SK-N-SH (cell line): Measurements from ENCODE around the gene CPSF3. TPM values are rescaled to one million over a fixed set of nuclear protein-coding genes. Genes with fewer than 3 reads are reported as not detected.

Experiments used
- CTCF ChIA-PET: fragments of 300-600, 350-600 bp; formaldehyde crosslinking; extraction: SDS; loops from one replicate; lab custom pipeline; 2021; lab: Yijun Ruan, JAX
- POLR2A ChIA-PET: fragments of 350-600 bp; sonication (Branson Sonifier 250); formaldehyde crosslinking; extraction: SDS; loops from one replicate; lab custom pipeline; 2020; ENCODE audit warnings: antibody characterized with exemption, inconsistent platforms; lab: Yijun Ruan, JAX
- DNase-seq: peaks from one replicate; pipeline ENCODE4 v3.0.0; 2012
- H2AFZ ChIP-seq: fragments of 200-600 bp; sonication (generic); 2 replicates; pipeline ENCODE4 v1.8.1; 2016; ENCODE audit warnings: antibody characterized with exemption, mild to moderate bottlenecking, low read depth
- H3F3A ChIP-seq: fragments of 200-600 bp; sonication (generic); replicated peaks from 2 replicates; pipeline ENCODE3; 2016; ENCODE audit warnings: antibody characterized with exemption, mild to moderate bottlenecking; ENCODE audit not compliant: insufficient read depth
- H3K27ac ChIP-seq, 2 experiments: fragments of 200-500 bp in 1 of 2; fragments of 200-600 bp in 1 of 2; sonication (Bioruptor generic) in 1 of 2; sonication (generic), shearing (Covaris generic) in 1 of 2; 2 replicates each; pipeline versions ENCODE4 v1.5.1 to v1.6.1; 2014 to 2016; ENCODE audit warnings: low read depth in 2 of 2, inconsistent platforms in 1 of 2, low read length in 1 of 2, mild to moderate bottlenecking in 1 of 2, mixed read lengths in 1 of 2
- H3K27me3 ChIP-seq: fragments of 200-600 bp; sonication (generic), shearing (Covaris generic); 2 replicates; pipeline ENCODE4 v1.6.1; 2016; ENCODE audit warnings: mixed run types; ENCODE audit not compliant: insufficient read depth
- H3K36me3 ChIP-seq, 2 experiments: fragments of 200-500 bp in 1 of 2; fragments of 200-600 bp in 1 of 2; sonication (Bioruptor generic) in 1 of 2; sonication (generic) in 1 of 2; replicated peaks in 1 of 2; 2 replicates each; pipeline versions ENCODE3 to v1.5.1; 2014 to 2016; ENCODE audit warnings: low read length in 1 of 2, mild to moderate bottlenecking in 1 of 2; ENCODE audit not compliant: insufficient read depth in 2 of 2, control insufficient read depth in 1 of 2
- H3K4me1 ChIP-seq, 2 experiments: fragments of 200-500 bp in 1 of 2; fragments of 200-600 bp in 1 of 2; sonication (Bioruptor generic) in 1 of 2; sonication (generic), shearing (Covaris generic) in 1 of 2; 2 replicates each; pipeline versions ENCODE4 v1.5.1 to v1.6.1; 2014 to 2016; ENCODE audit warnings: low read depth in 1 of 2, low read length in 1 of 2, mixed run types in 1 of 2; ENCODE audit not compliant: insufficient read depth in 2 of 2, control insufficient read depth in 1 of 2
- H3K4me2 ChIP-seq: fragments of 200-600 bp; sonication (generic), shearing (Covaris generic); 2 replicates; pipeline ENCODE4 v1.6.1; 2017; ENCODE audit warnings: mixed run types
- H3K4me3 ChIP-seq, 2 experiments: fragments of 200-500 bp in 1 of 2; fragments of 200-600 bp in 1 of 2; sonication (Bioruptor generic) in 1 of 2; sonication (generic), shearing (Covaris generic) in 1 of 2; 2 replicates each; pipeline versions ENCODE4 v1.5.1 to v1.8.1; 2014 to 2016; ENCODE audit warnings: low read depth in 2 of 2, inconsistent platforms in 1 of 2, low read length in 1 of 2, mild to moderate bottlenecking in 1 of 2, mixed read lengths in 1 of 2, moderate library complexity in 1 of 2
- H3K79me2 ChIP-seq: fragments of 200-600 bp; sonication (generic); 2 replicates; pipeline ENCODE4 v1.8.1; 2017; ENCODE audit warnings: mild to moderate bottlenecking; ENCODE audit not compliant: insufficient read depth
- H3K9ac ChIP-seq: fragments of 200-600 bp; sonication (generic); 2 replicates; pipeline ENCODE4 v1.6.1; 2017; ENCODE audit warnings: mixed run types
- H3K9me2 ChIP-seq: fragments of 200-600 bp; sonication (generic); 2 replicates; pipeline ENCODE4 v1.6.1; 2017; ENCODE audit warnings: mixed run types
- H3K9me3 ChIP-seq: fragments of 200-600 bp; sonication (generic); 2 replicates; pipeline ENCODE4 v1.6.1; 2017; ENCODE audit warnings: mixed run types, mild to moderate bottlenecking, moderate library complexity
- H4K20me1 ChIP-seq: fragments of 200-600 bp; sonication (generic); 2 replicates; pipeline ENCODE4 v1.6.1; 2017; ENCODE audit warnings: mild to moderate bottlenecking, mixed run types; ENCODE audit not compliant: insufficient read depth
- FOSL2 ChIP-seq: IDR thresholded peaks from 2 replicates; pipeline ENCODE4 v1.4.0; 2012; ENCODE audit warnings: low read depth, mild to moderate bottlenecking, moderate library complexity, borderline replicate concordance
- FOXJ3 ChIP-seq: sonication (generic); formaldehyde crosslinking; IDR thresholded peaks from 2 replicates; pipeline ENCODE4 v1.5.1; 2020; ENCODE audit warnings: mild to moderate bottlenecking, missing genetic modification reagents
- FOXM1 ChIP-seq: IDR thresholded peaks from 2 replicates; pipeline ENCODE4 v1.4.0; 2012; ENCODE audit warnings: low read depth, mild to moderate bottlenecking
- MXI1 ChIP-seq: IDR thresholded peaks from 2 replicates; pipeline ENCODE4 v1.6.1; 2012; ENCODE audit warnings: mild to moderate bottlenecking, low read depth, low read length, improper control_type of control experiment
- NRF1 ChIP-seq: IDR thresholded peaks from 2 replicates; pipeline ENCODE4 v1.6.1; 2012; ENCODE audit warnings: low read depth, mild to moderate bottlenecking, low read length
- RAD21 ChIP-seq: IDR thresholded peaks from 2 replicates; pipeline ENCODE4 v1.6.1; 2012; ENCODE audit warnings: mild to moderate bottlenecking, low read length
- RFX5 ChIP-seq: IDR thresholded peaks from 2 replicates; pipeline ENCODE4 v1.6.1; 2012; ENCODE audit warnings: mild to moderate bottlenecking, improper control_type of control experiment, low read length
- SIN3A ChIP-seq: IDR thresholded peaks from 2 replicates; pipeline ENCODE4 v1.6.1; 2012; ENCODE audit warnings: low read depth, mild to moderate bottlenecking, low read length, moderate library complexity, borderline replicate concordance
- SMC3 ChIP-seq: IDR thresholded peaks from 2 replicates; pipeline ENCODE4 v1.6.1; 2012; ENCODE audit warnings: low read depth, low read length, improper control_type of control experiment
- TCF12 ChIP-seq: IDR thresholded peaks from 2 replicates; pipeline ENCODE4 v1.4.0; 2012
- ZBTB33 ChIP-seq: IDR thresholded peaks from 2 replicates; pipeline ENCODE4 v1.4.0; 2012; ENCODE audit warnings: low read depth, borderline replicate concordance
- WGBS: methylation state at CpG from one replicate; pipeline ENCODE4 v1.1.6; 2017; ENCODE audit warnings: low lambda C conversion rate; 5-methylcytosine and 5-hydroxymethylcytosine counted together
- polyA plus RNA-seq, 3 experiments: library from polyadenylated mRNA; depleted of rRNA; stranded (reverse); fragments of >200 nt; gene quantifications; 2 replicates each; pipeline ENCODE4 v1.2.3, GENCODE V29; 2012
- TF ChIP-seq, protein P1 (sequence below): IDR thresholded peaks from 2 replicates; pipeline ENCODE4 v1.6.1; 2012; ENCODE audit warnings: mild to moderate bottlenecking, low read depth, low read length, moderate library complexity
- TF ChIP-seq, protein P2 (sequence below): IDR thresholded peaks from 2 replicates; pipeline ENCODE4 v1.4.0; 2012; ENCODE audit warnings: low read depth, borderline replicate concordance
- TF ChIP-seq, protein P3 (sequence below): fragments of 200-600 bp; sonication (generic); IDR thresholded peaks from 2 replicates; pipeline ENCODE4 v1.6.1; 2017; ENCODE audit warnings: antibody characterized with exemption, mild to moderate bottlenecking, moderate library complexity

Gene CPSF3
- polyA plus RNA-seq, 1 of the 3 experiments (the other 2 are of a cell fraction): 34.2 TPM

DNA sequence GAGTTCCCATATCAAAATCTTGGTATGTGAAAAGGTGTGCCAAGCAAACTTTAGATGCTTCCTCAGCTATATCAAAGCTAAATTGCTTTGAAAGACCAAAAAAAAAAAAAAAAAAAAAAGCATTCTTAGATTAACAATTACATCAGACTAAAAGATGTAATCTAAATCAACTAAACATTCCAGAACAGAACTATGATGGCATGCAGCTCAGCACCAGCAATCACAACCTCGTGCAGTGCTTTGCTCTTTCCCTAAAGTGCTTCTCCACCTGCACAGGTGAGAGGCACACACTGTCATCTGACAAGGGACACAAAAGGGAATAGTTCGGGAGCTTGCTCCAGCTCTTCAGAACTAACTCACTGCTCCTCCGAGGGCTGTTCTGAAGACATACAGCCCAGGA lies 94.7 kb downstream of the CPSF3 start:
- H3K4me3 ChIP-seq: no peak overlapping the region
- ChIA-PET POLR2A (no interaction called here), CTCF (interaction anchor here (1.3 to 1.5 kb wide), 3 partner anchors 12 to 38 kb away, joined by 3 to 6 read pairs (median 4); partner anchors contain the start of gene ADAM17)
- H3F3A ChIP-seq: no peaks in the 10 kb centered on the region
- H3K27me3 ChIP-seq: no peaks in the 10 kb centered on the region
- H3K4me2 ChIP-seq: no peak overlapping the region
- WGBS: 61% methylated on average over 3 of the region's 3 CpGs
- H3K9ac ChIP-seq: no peak overlapping the region
- no peaks in the 10 kb centered on the region for H3K4me1 ChIP-seq
- H3K27ac ChIP-seq: no peak overlapping the region
- no peaks in the 10 kb centered on the region for H3K9me3 ChIP-seq
- TF ChIP-seq TCF12 (no peak), FOXM1 (no peak), SIN3A (no peak), ZBTB33 (no peak), MXI1 (no peak)
- TF ChIP-seq, all 33 proteins: peak for 0
- H2AFZ ChIP-seq: no peak overlapping the region
- no peaks in the 10 kb centered on the region for H3K79me2 ChIP-seq
- H3K9me2 ChIP-seq: no peaks in the 10 kb centered on the region
- no peak for DNase-seq
- H3K36me3 ChIP-seq: peaks cover 66 to 69% of the 10 kb centered on the region in 2 experiments
- no peaks in the 10 kb centered on the region for H4K20me1 ChIP-seq

GRCh38 chr2:9518780-9519179 lies 95.3 kb downstream of the CPSF3 start:
- Histone ChIP-seq H3K4me2 (no peak overlapping the region), H3K9me2 (no peaks in the 10 kb centered on the region), H2AFZ (no peak overlapping the region), H3K9me3 (no peaks in the 10 kb centered on the region)
- ChIA-PET POLR2A (no interaction called here), CTCF (interaction anchor here (1.3 to 1.5 kb wide), 2 partner anchors 13 to 21 kb away, joined by 4 to 6 read pairs; no protein-coding TSS in a partner anchor)
- no peak for DNase-seq
- 94% methylated on average over 7 of the region's 7 CpGs for WGBS
- TF ChIP-seq RAD21 (no peak), FOSL2 (no peak), SMC3 (no peak), NRF1 (no peak), FOXJ3 (CRISPR knock-in tag) (no peak), RFX5 (no peak)
- TF ChIP-seq, protein P1, sequence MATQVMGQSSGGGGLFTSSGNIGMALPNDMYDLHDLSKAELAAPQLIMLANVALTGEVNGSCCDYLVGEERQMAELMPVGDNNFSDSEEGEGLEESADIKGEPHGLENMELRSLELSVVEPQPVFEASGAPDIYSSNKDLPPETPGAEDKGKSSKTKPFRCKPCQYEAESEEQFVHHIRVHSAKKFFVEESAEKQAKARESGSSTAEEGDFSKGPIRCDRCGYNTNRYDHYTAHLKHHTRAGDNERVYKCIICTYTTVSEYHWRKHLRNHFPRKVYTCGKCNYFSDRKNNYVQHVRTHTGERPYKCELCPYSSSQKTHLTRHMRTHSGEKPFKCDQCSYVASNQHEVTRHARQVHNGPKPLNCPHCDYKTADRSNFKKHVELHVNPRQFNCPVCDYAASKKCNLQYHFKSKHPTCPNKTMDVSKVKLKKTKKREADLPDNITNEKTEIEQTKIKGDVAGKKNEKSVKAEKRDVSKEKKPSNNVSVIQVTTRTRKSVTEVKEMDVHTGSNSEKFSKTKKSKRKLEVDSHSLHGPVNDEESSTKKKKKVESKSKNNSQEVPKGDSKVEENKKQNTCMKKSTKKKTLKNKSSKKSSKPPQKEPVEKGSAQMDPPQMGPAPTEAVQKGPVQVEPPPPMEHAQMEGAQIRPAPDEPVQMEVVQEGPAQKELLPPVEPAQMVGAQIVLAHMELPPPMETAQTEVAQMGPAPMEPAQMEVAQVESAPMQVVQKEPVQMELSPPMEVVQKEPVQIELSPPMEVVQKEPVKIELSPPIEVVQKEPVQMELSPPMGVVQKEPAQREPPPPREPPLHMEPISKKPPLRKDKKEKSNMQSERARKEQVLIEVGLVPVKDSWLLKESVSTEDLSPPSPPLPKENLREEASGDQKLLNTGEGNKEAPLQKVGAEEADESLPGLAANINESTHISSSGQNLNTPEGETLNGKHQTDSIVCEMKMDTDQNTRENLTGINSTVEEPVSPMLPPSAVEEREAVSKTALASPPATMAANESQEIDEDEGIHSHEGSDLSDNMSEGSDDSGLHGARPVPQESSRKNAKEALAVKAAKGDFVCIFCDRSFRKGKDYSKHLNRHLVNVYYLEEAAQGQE: no peak
- TF ChIP-seq, protein P2, sequence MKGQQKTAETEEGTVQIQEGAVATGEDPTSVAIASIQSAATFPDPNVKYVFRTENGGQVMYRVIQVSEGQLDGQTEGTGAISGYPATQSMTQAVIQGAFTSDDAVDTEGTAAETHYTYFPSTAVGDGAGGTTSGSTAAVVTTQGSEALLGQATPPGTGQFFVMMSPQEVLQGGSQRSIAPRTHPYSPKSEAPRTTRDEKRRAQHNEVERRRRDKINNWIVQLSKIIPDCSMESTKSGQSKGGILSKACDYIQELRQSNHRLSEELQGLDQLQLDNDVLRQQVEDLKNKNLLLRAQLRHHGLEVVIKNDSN: no peak
- TF ChIP-seq, protein P3, sequence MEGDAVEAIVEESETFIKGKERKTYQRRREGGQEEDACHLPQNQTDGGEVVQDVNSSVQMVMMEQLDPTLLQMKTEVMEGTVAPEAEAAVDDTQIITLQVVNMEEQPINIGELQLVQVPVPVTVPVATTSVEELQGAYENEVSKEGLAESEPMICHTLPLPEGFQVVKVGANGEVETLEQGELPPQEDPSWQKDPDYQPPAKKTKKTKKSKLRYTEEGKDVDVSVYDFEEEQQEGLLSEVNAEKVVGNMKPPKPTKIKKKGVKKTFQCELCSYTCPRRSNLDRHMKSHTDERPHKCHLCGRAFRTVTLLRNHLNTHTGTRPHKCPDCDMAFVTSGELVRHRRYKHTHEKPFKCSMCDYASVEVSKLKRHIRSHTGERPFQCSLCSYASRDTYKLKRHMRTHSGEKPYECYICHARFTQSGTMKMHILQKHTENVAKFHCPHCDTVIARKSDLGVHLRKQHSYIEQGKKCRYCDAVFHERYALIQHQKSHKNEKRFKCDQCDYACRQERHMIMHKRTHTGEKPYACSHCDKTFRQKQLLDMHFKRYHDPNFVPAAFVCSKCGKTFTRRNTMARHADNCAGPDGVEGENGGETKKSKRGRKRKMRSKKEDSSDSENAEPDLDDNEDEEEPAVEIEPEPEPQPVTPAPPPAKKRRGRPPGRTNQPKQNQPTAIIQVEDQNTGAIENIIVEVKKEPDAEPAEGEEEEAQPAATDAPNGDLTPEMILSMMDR: no peak
- TF ChIP-seq, all 33 proteins: peak for 0
- Histone ChIP-seq H3K4me1 (no peaks in the 10 kb centered on the region), H3K27ac (no peak overlapping the region), H3K27me3 (no peaks in the 10 kb centered on the region), H3K79me2 (no peaks in the 10 kb centered on the region), H3K36me3 (peaks cover 68 to 69% of the 10 kb centered on the region in 2 experiments), H3K4me3 (no peak overlapping the region), H4K20me1 (no peaks in the 10 kb centered on the region), H3K9ac (no peak overlapping the region), H3F3A (no peaks in the 10 kb centered on the region)
